ENCODE measurements around the gene LAMB4. TPM values are rescaled to one million over a fixed set of nuclear protein-coding genes. Genes with fewer than 3 reads are reported as not detected.

LAMB4 gene
- polyA plus RNA-seq, 1 donor = 0.46 TPM

Other genes with a start within 250 kb of the LAMB4 start
- 87.0 TPM for gene DLD, start 239.2 kb downstream of the LAMB4 start, polyA plus RNA-seq (ENCODE audit: insufficient read length)
- gene LAMB1, start 127.2 kb downstream of the LAMB4 start, polyA plus RNA-seq (ENCODE audit: insufficient read length) = 406 TPM

Data from forelimb muscle (tissue), 1 donor.